HEK293 (cell line): ENCODE measurements around the gene NAPA.

Experiments
- CTCF ChIA-PET: fragments of 350-600 bp; formaldehyde crosslinking; extraction: SDS; loops from one replicate; lab custom pipeline; 2021; ENCODE audit warnings: antibody characterized with exemption; lab: Yijun Ruan, JAX
- POLR2A ChIA-PET: fragments of 300-600 bp; formaldehyde crosslinking; extraction: SDS; loops from one replicate; lab custom pipeline; 2020; ENCODE audit warnings: antibody characterized with exemption, inconsistent platforms; lab: Yijun Ruan, JAX
- H3K27ac ChIP-seq: fragments of 200-500 bp; sonication (Bioruptor generic); 2 replicates; pipeline ENCODE4 v1.5.1; 2014; ENCODE audit warnings: low read depth, low read length, control low read depth, inconsistent platforms; ENCODE audit errors: extremely low read depth
- H3K36me3 ChIP-seq, 2 experiments: fragments of 200-500 bp in 1 of 2; sonication (Bioruptor generic) in 1 of 2; 1 replicate in 1 of 2; 2 replicates in 1 of 2; pipeline ENCODE4 v1.5.1; 2014 to 2017; ENCODE audit warnings: inconsistent platforms in 2 of 2, low read length in 2 of 2; ENCODE audit not compliant: control insufficient read depth in 2 of 2, insufficient read depth in 1 of 2
- H3K4me1 ChIP-seq: fragments of 200-500 bp; sonication (Bioruptor generic); 2 replicates; pipeline ENCODE4 v1.5.1; 2014; ENCODE audit warnings: mild to moderate bottlenecking, low read length, inconsistent platforms; ENCODE audit not compliant: control insufficient read depth, insufficient read depth
- H3K4me3 ChIP-seq: 2 replicates; pipeline ENCODE4 v1.5.1; 2011; ENCODE audit warnings: low read depth, mild to moderate bottlenecking, control low read depth, low read length, moderate library complexity
- H3K9me3 ChIP-seq: fragments of 200-500 bp; sonication (Bioruptor generic); 2 replicates; pipeline ENCODE4 v1.5.1; 2014; ENCODE audit warnings: low read depth, low read length, inconsistent platforms; ENCODE audit not compliant: control insufficient read depth, insufficient read depth
- EGR2 ChIP-seq: fragments of 450-650 bp; formaldehyde crosslinking; IDR thresholded peaks from 2 replicates; pipeline ENCODE4 v1.5.1; 2016; ENCODE audit warnings: low read depth, missing biosample characterization, missing genetic modification characterization
- ZFHX2 ChIP-seq: fragments of 450-650 bp; formaldehyde crosslinking; conservative IDR thresholded peaks from 2 replicates; pipeline ENCODE4 v1.5.1; 2016; ENCODE audit warnings: missing biosample characterization, missing genetic modification characterization
- ZNF121 ChIP-seq: fragments of 450-650 bp; formaldehyde crosslinking; IDR thresholded peaks from 2 replicates; pipeline ENCODE4 v1.5.1; 2016; ENCODE audit warnings: missing biosample characterization, missing genetic modification characterization
- ZNF140 ChIP-seq: fragments of 450-650 bp; formaldehyde crosslinking; IDR thresholded peaks from 2 replicates; pipeline ENCODE4 v1.5.1; 2016; ENCODE audit warnings: missing biosample characterization, missing genetic modification characterization
- ZNF341 ChIP-seq: fragments of 450-650 bp; formaldehyde crosslinking; IDR thresholded peaks from 2 replicates; pipeline ENCODE4; 2016; ENCODE audit warnings: low read depth, missing biosample characterization, missing genetic modification characterization
- ZNF558 ChIP-seq: fragments of 450-650 bp; formaldehyde crosslinking; IDR thresholded peaks from 2 replicates; pipeline ENCODE4 v1.5.1; 2016; ENCODE audit warnings: missing biosample characterization, missing genetic modification characterization
- ZNF621 ChIP-seq: fragments of 450-650 bp; formaldehyde crosslinking; IDR thresholded peaks from 2 replicates; pipeline ENCODE4 v1.5.1; 2017; ENCODE audit warnings: missing biosample characterization, missing genetic modification characterization
- ZNF776 ChIP-seq: fragments of 450-650 bp; formaldehyde crosslinking; IDR thresholded peaks from 2 replicates; pipeline ENCODE4 v1.5.0; 2017; ENCODE audit warnings: missing biosample characterization, missing genetic modification characterization, borderline replicate concordance
- TF ChIP-seq, protein P1 (sequence below): fragments of 450-650 bp; formaldehyde crosslinking; IDR thresholded peaks from 2 replicates; pipeline ENCODE4 v1.5.1; 2017; ENCODE audit warnings: missing biosample characterization, missing genetic modification characterization
- TF ChIP-seq, protein P2 (sequence below): fragments of 450-650 bp; formaldehyde crosslinking; IDR thresholded peaks from 2 replicates; pipeline ENCODE4 v1.5.1; 2016; ENCODE audit warnings: missing biosample characterization, missing genetic modification characterization
- TF ChIP-seq, protein P3 (sequence below): fragments of 450-650 bp; IDR thresholded peaks from 2 replicates; pipeline ENCODE4 v1.5.1; 2018; ENCODE audit warnings: missing biosample characterization, missing genetic modification characterization
- TF ChIP-seq, protein P4 (sequence below): fragments of 450-650 bp; formaldehyde crosslinking; IDR thresholded peaks from 2 replicates; pipeline ENCODE4 v1.5.1; 2016; ENCODE audit warnings: missing biosample characterization, missing genetic modification characterization
- TF ChIP-seq, protein P5 (sequence below): fragments of 450-650 bp; formaldehyde crosslinking; IDR thresholded peaks from 2 replicates; pipeline ENCODE4 v1.5.1; 2016; ENCODE audit warnings: missing biosample characterization, missing genetic modification characterization

Gene NAPA

DNA sequence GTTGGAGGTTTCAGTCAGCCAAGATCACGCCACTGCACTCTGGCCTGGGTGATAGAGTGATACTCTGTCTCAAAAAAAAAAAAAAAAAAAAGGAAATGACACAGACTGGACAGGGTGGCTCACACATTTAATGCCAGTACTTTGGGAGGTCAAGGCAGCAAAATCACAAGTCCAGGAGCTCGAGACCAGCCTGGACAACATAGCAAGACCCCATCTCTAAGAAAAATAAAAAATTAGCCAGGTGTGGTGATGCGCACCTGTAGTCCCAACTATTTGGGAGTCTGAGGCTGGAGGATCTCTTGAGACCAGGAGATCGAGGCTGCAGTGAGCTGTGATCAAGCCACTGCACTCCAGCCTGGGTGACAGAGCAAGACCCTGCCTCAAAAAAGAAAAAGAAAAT, 22.6 kb upstream of the NAPA start:
- no peak for TF ChIP-seq ZNF621 (tag by site-specific recombination)
- TF ChIP-seq ZNF121 (tag by site-specific recombination): peak; percentile 55; the same call in 1 of the 2 replicates
- TF ChIP-seq, all 188 proteins: peak for 1
- H3K27ac ChIP-seq: no peak overlapping the region
- no peaks in the 10 kb centered on the region for H3K9me3 ChIP-seq
- peaks cover 2% of the 10 kb centered on the region; the same call in 1 of the 2 replicates for H3K4me1 ChIP-seq
- ChIA-PET POLR2A (no interaction called here), CTCF (interaction anchor here (0.6 to 0.9 kb wide), 3 partner anchors 22 to 1090 kb away, joined by 4 to 5 read pairs (median 5); no protein-coding TSS in a partner anchor)
- H3K36me3 ChIP-seq: no peaks in the 10 kb centered on the region
- H3K4me3 ChIP-seq: no peak overlapping the region

DNA sequence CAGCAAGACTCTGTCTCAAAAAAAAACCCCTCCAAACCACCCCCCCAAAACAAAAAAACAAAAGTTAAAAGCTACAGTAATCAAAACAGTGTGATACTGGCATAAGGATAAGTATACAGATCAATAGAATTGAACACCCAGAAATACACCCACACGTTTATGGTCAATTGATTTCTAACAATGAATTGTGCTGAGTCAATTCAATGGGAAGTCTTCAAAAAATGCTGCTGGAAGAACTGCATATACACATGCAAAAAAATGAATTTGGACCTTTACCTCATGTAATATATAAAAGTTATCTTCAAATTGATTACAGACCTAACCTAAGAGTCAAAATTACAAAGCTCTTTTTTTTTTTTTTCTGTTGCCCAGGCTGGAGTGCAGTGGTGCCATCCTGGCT, 19.8 kb upstream of the NAPA start:
- Histone ChIP-seq H3K4me3 (no peak overlapping the region), H3K4me1 (no peaks in the 10 kb centered on the region), H3K9me3 (no peaks in the 10 kb centered on the region), H3K27ac (no peak overlapping the region), H3K36me3 (no peaks in the 10 kb centered on the region)
- ChIA-PET CTCF (interaction anchor here (0.6 to 5.1 kb wide), 3 partner anchors 19 to 233 kb away, joined by 3 to 19 read pairs (median 3); partner anchors contain the start of gene NAPA), POLR2A (interaction anchor here (0.7 kb wide), 1 partner anchor 49 kb away, joined by 3 read pairs; no protein-coding TSS in a partner anchor)
- TF ChIP-seq ZNF140 (tag by site-specific recombination) (no peak), ZNF558 (tag by site-specific recombination) (peak; percentile 82)

DNA sequence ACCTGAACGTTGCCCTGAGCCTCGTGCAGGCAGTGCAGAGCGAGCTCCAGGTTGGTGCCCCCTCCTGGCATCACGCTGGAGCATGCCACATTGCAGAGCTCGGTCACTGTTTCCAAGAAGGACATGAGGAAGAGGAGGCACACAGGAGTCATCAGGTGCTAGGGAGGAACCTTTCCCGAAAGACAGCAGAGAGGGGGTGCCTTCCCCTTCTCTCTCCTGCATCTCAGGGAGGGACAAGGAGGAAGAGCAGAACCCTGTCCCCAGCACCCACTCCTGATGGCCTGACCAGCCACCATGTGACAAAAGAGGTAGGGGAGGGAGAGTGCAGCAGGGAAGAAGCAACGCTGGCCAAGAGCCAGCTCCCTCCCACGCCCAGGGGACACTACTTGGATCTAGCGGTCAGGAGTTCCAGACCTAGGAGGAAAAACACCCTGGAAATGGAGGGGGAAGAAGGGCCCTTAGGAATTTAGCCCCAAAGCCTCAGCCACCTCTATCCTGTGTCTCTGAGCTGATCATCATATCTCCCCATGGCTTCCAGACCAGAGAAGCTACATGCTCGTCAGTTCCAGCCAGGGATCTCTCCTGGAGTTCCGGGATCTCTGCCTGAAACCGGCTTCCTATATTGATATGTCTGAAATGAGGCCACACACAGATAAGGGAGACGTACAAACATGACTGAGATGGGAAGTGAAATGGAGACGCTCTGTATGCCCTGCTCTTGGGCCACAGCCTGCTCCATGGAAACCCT, 17.0 kb upstream of the NAPA start:
- CTCF ChIA-PET: interaction anchor here (0.7 to 5.1 kb wide), 7 partner anchors 10 to 183 kb away, joined by 3 to 19 read pairs (median 5); partner anchors contain the start of genes DHX34, KPTN and NAPA

More for the DNA sequence above, 17.0 kb upstream of the NAPA start:
- Histone ChIP-seq H3K9me3 (no peaks in the 10 kb centered on the region), H3K27ac (no peak overlapping the region), H3K36me3 (no peaks in the 10 kb centered on the region), H3K4me1 (no peaks in the 10 kb centered on the region), H3K4me3 (no peak overlapping the region)
- TF ChIP-seq, protein P1, sequence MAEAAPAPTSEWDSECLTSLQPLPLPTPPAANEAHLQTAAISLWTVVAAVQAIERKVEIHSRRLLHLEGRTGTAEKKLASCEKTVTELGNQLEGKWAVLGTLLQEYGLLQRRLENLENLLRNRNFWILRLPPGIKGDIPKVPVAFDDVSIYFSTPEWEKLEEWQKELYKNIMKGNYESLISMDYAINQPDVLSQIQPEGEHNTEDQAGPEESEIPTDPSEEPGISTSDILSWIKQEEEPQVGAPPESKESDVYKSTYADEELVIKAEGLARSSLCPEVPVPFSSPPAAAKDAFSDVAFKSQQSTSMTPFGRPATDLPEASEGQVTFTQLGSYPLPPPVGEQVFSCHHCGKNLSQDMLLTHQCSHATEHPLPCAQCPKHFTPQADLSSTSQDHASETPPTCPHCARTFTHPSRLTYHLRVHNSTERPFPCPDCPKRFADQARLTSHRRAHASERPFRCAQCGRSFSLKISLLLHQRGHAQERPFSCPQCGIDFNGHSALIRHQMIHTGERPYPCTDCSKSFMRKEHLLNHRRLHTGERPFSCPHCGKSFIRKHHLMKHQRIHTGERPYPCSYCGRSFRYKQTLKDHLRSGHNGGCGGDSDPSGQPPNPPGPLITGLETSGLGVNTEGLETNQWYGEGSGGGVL (tag by site-specific recombination): peak; percentile 56; the same call in 1 of the 2 replicates
- TF ChIP-seq ZNF341 (tag by site-specific recombination) (peak; percentile 46; the same call in 1 of the 2 replicates), ZNF776 (tag by site-specific recombination) (no peak), EGR2 (tag by site-specific recombination) (0 out of 2 replicates have a peak, but pooled peaks have one; percentile 16), ZFHX2 (tag by site-specific recombination) (peak; percentile 57)
- TF ChIP-seq, protein P2, sequence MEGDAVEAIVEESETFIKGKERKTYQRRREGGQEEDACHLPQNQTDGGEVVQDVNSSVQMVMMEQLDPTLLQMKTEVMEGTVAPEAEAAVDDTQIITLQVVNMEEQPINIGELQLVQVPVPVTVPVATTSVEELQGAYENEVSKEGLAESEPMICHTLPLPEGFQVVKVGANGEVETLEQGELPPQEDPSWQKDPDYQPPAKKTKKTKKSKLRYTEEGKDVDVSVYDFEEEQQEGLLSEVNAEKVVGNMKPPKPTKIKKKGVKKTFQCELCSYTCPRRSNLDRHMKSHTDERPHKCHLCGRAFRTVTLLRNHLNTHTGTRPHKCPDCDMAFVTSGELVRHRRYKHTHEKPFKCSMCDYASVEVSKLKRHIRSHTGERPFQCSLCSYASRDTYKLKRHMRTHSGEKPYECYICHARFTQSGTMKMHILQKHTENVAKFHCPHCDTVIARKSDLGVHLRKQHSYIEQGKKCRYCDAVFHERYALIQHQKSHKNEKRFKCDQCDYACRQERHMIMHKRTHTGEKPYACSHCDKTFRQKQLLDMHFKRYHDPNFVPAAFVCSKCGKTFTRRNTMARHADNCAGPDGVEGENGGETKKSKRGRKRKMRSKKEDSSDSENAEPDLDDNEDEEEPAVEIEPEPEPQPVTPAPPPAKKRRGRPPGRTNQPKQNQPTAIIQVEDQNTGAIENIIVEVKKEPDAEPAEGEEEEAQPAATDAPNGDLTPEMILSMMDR: peak; percentile 56
- TF ChIP-seq, protein P3, sequence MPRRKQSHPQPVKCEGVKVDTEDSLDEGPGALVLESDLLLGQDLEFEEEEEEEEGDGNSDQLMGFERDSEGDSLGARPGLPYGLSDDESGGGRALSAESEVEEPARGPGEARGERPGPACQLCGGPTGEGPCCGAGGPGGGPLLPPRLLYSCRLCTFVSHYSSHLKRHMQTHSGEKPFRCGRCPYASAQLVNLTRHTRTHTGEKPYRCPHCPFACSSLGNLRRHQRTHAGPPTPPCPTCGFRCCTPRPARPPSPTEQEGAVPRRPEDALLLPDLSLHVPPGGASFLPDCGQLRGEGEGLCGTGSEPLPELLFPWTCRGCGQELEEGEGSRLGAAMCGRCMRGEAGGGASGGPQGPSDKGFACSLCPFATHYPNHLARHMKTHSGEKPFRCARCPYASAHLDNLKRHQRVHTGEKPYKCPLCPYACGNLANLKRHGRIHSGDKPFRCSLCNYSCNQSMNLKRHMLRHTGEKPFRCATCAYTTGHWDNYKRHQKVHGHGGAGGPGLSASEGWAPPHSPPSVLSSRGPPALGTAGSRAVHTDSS: peak; percentile 52; the same call in 1 of the 2 replicates
- TF ChIP-seq, protein P4, sequence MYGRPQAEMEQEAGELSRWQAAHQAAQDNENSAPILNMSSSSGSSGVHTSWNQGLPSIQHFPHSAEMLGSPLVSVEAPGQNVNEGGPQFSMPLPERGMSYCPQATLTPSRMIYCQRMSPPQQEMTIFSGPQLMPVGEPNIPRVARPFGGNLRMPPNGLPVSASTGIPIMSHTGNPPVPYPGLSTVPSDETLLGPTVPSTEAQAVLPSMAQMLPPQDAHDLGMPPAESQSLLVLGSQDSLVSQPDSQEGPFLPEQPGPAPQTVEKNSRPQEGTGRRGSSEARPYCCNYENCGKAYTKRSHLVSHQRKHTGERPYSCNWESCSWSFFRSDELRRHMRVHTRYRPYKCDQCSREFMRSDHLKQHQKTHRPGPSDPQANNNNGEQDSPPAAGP (tag by site-specific recombination): no peak
- TF ChIP-seq, protein P5, sequence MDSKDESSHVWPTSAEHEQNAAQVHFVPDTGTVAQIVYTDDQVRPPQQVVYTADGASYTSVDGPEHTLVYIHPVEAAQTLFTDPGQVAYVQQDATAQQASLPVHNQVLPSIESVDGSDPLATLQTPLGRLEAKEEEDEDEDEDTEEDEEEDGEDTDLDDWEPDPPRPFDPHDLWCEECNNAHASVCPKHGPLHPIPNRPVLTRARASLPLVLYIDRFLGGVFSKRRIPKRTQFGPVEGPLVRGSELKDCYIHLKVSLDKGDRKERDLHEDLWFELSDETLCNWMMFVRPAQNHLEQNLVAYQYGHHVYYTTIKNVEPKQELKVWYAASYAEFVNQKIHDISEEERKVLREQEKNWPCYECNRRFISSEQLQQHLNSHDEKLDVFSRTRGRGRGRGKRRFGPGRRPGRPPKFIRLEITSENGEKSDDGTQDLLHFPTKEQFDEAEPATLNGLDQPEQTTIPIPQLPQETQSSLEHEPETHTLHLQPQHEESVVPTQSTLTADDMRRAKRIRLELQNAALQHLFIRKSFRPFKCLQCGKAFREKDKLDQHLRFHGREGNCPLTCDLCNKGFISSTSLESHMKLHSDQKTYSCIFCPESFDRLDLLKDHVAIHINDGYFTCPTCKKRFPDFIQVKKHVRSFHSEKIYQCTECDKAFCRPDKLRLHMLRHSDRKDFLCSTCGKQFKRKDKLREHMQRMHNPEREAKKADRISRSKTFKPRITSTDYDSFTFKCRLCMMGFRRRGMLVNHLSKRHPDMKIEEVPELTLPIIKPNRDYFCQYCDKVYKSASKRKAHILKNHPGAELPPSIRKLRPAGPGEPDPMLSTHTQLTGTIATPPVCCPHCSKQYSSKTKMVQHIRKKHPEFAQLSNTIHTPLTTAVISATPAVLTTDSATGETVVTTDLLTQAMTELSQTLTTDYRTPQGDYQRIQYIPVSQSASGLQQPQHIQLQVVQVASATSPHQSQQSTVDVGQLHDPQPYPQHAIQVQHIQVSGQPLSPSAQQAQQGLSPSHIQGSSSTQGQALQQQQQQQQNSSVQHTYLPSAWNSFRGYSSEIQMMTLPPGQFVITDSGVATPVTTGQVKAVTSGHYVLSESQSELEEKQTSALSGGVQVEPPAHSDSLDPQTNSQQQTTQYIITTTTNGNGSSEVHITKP (tag by site-specific recombination): 0 out of 2 replicates have a peak, but pooled peaks have one; percentile 21
- POLR2A ChIA-PET: interaction anchor here (1.0 kb wide), 1 partner anchor 8 kb away, joined by 5 read pairs; no protein-coding TSS in a partner anchor
